Fibroblast of lung (primary cell): ENCODE measurements around the gene IL18RAP.

Experiments used
- CTCF ChIP-seq, 2 donors: IDR thresholded peaks in 1 of 2; conservative IDR thresholded peaks in 1 of 2; 1 replicate in 1 of 2; 2 replicates in 1 of 2; pipeline ENCODE4 v1.5.1; 2011 to 2012; ENCODE audit warnings: low read length in 2 of 2, control low read depth in 1 of 2, inconsistent platforms in 1 of 2, low read depth in 1 of 2, mild to moderate bottlenecking in 1 of 2
- EZH2 ChIP-seq: IDR thresholded peaks from 2 replicates; pipeline ENCODE4 v1.5.1; 2012; ENCODE audit warnings: low read length, control low read depth, mild to moderate bottlenecking; ENCODE audit errors: missing control alignments

DNA sequence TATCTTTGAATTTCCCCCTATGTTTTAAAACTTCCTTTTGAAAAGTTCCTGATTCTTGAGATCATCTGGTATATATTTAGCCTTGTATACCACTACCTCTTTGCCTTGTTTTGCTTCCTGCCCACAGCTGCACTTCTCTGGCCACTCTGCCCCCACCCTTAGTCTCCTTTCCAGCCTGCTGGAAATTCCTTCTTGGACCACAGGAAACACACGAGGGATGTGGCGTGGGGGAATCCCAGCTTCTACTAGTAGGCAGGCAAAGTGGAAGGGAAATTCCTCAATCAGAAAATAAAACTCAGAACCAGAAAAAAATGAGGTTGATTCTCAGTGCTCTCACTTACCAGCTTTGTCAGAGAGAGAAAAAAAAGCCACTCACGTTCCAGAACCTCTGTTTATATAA is 13.4 kb downstream of the IL18RAP start:
- no peak for TF ChIP-seq CTCF (conservative IDR thresholded peaks at IDR 0.05 in 1 of 2, IDR thresholded peaks at IDR 0.05 in 1 of 2; ENCODE audit: low read depth in 1 of 2, low read length in 2 of 2)
- no peak for TF ChIP-seq EZH2
